SK-N-SH (cell line): ENCODE measurements around the gene MTA3. TPM values are rescaled to one million over a fixed set of nuclear protein-coding genes. Genes with fewer than 3 reads are reported as not detected.
"Not testable (repeated sequence)": the region's sequence is repeated elsewhere in the genome, so short reads cannot be mapped to it uniquely, and the experiment has no call there.

ENCODE experiments used
- CTCF ChIA-PET: fragments of 300-600, 350-600 bp; formaldehyde crosslinking; extraction: SDS; loops from one replicate; lab custom pipeline; 2021; lab: Yijun Ruan, JAX
- POLR2A ChIA-PET: fragments of 350-600 bp; sonication (Branson Sonifier 250); formaldehyde crosslinking; extraction: SDS; loops from one replicate; lab custom pipeline; 2020; ENCODE audit warnings: antibody characterized with exemption, inconsistent platforms; lab: Yijun Ruan, JAX
- DNase-seq: peaks from one replicate; pipeline ENCODE4 v3.0.0; 2012
- H2AFZ ChIP-seq: fragments of 200-600 bp; sonication (generic); 2 replicates; pipeline ENCODE4 v1.8.1; 2016; ENCODE audit warnings: antibody characterized with exemption, mild to moderate bottlenecking, low read depth
- H3F3A ChIP-seq: fragments of 200-600 bp; sonication (generic); replicated peaks from 2 replicates; pipeline ENCODE3; 2016; ENCODE audit warnings: antibody characterized with exemption, mild to moderate bottlenecking; ENCODE audit not compliant: insufficient read depth
- H3K27ac ChIP-seq, 2 experiments: fragments of 200-500 bp in 1 of 2; fragments of 200-600 bp in 1 of 2; sonication (Bioruptor generic) in 1 of 2; sonication (generic), shearing (Covaris generic) in 1 of 2; 2 replicates each; pipeline versions ENCODE4 v1.5.1 to v1.6.1; 2014 to 2016; ENCODE audit warnings: low read depth in 2 of 2, inconsistent platforms in 1 of 2, low read length in 1 of 2, mild to moderate bottlenecking in 1 of 2, mixed read lengths in 1 of 2
- H3K27me3 ChIP-seq: fragments of 200-600 bp; sonication (generic), shearing (Covaris generic); 2 replicates; pipeline ENCODE4 v1.6.1; 2016; ENCODE audit warnings: mixed run types; ENCODE audit not compliant: insufficient read depth
- H3K36me3 ChIP-seq, 2 experiments: fragments of 200-500 bp in 1 of 2; fragments of 200-600 bp in 1 of 2; sonication (Bioruptor generic) in 1 of 2; sonication (generic) in 1 of 2; replicated peaks in 1 of 2; 2 replicates each; pipeline versions ENCODE3 to v1.5.1; 2014 to 2016; ENCODE audit warnings: low read length in 1 of 2, mild to moderate bottlenecking in 1 of 2; ENCODE audit not compliant: insufficient read depth in 2 of 2, control insufficient read depth in 1 of 2
- H3K4me1 ChIP-seq, 2 experiments: fragments of 200-500 bp in 1 of 2; fragments of 200-600 bp in 1 of 2; sonication (Bioruptor generic) in 1 of 2; sonication (generic), shearing (Covaris generic) in 1 of 2; 2 replicates each; pipeline versions ENCODE4 v1.5.1 to v1.6.1; 2014 to 2016; ENCODE audit warnings: low read depth in 1 of 2, low read length in 1 of 2, mixed run types in 1 of 2; ENCODE audit not compliant: insufficient read depth in 2 of 2, control insufficient read depth in 1 of 2
- H3K4me2 ChIP-seq: fragments of 200-600 bp; sonication (generic), shearing (Covaris generic); 2 replicates; pipeline ENCODE4 v1.6.1; 2017; ENCODE audit warnings: mixed run types
- H3K4me3 ChIP-seq, 2 experiments: fragments of 200-500 bp in 1 of 2; fragments of 200-600 bp in 1 of 2; sonication (Bioruptor generic) in 1 of 2; sonication (generic), shearing (Covaris generic) in 1 of 2; 2 replicates each; pipeline versions ENCODE4 v1.5.1 to v1.8.1; 2014 to 2016; ENCODE audit warnings: low read depth in 2 of 2, inconsistent platforms in 1 of 2, low read length in 1 of 2, mild to moderate bottlenecking in 1 of 2, mixed read lengths in 1 of 2, moderate library complexity in 1 of 2
- H3K79me2 ChIP-seq: fragments of 200-600 bp; sonication (generic); 2 replicates; pipeline ENCODE4 v1.8.1; 2017; ENCODE audit warnings: mild to moderate bottlenecking; ENCODE audit not compliant: insufficient read depth
- H3K9ac ChIP-seq: fragments of 200-600 bp; sonication (generic); 2 replicates; pipeline ENCODE4 v1.6.1; 2017; ENCODE audit warnings: mixed run types
- H3K9me2 ChIP-seq: fragments of 200-600 bp; sonication (generic); 2 replicates; pipeline ENCODE4 v1.6.1; 2017; ENCODE audit warnings: mixed run types
- H3K9me3 ChIP-seq: fragments of 200-600 bp; sonication (generic); 2 replicates; pipeline ENCODE4 v1.6.1; 2017; ENCODE audit warnings: mixed run types, mild to moderate bottlenecking, moderate library complexity
- H4K20me1 ChIP-seq: fragments of 200-600 bp; sonication (generic); 2 replicates; pipeline ENCODE4 v1.6.1; 2017; ENCODE audit warnings: mild to moderate bottlenecking, mixed run types; ENCODE audit not compliant: insufficient read depth
- CHD2 ChIP-seq: fragments of 150-350 bp; IDR thresholded peaks from 2 replicates; pipeline ENCODE4 v1.6.1; 2018; ENCODE audit warnings: low read length; ENCODE audit not compliant: partially characterized antibody
- ELF1 ChIP-seq: IDR thresholded peaks from 2 replicates; pipeline ENCODE4 v1.4.0; 2012
- EZH2phosphoT487 ChIP-seq: fragments of 200-600 bp; sonication (generic); IDR thresholded peaks from 2 replicates; pipeline ENCODE4 v1.6.1; 2017; ENCODE audit warnings: low read depth, mixed run types, mild to moderate bottlenecking, antibody characterized with exemption, moderate library complexity, borderline replicate concordance
- FOSL2 ChIP-seq: IDR thresholded peaks from 2 replicates; pipeline ENCODE4 v1.4.0; 2012; ENCODE audit warnings: low read depth, mild to moderate bottlenecking, moderate library complexity, borderline replicate concordance
- FOXM1 ChIP-seq: IDR thresholded peaks from 2 replicates; pipeline ENCODE4 v1.4.0; 2012; ENCODE audit warnings: low read depth, mild to moderate bottlenecking
- GATA2 ChIP-seq: sonication (generic); formaldehyde crosslinking; IDR thresholded peaks from 2 replicates; pipeline ENCODE4 v1.5.0; 2020; ENCODE audit warnings: mild to moderate bottlenecking, missing genetic modification reagents
- MEF2A ChIP-seq: IDR thresholded peaks from 2 replicates; pipeline ENCODE4 v1.4.0; 2012; ENCODE audit warnings: low read depth, borderline replicate concordance
- MXI1 ChIP-seq: IDR thresholded peaks from 2 replicates; pipeline ENCODE4 v1.6.1; 2012; ENCODE audit warnings: mild to moderate bottlenecking, low read depth, low read length, improper control_type of control experiment
- POLR2AphosphoS5 ChIP-seq: IDR thresholded peaks from 2 replicates; pipeline ENCODE4 v1.6.1; 2012; ENCODE audit warnings: low read depth, low read length
- RXRA ChIP-seq: IDR thresholded peaks from 2 replicates; pipeline ENCODE4 v1.4.0; 2012; ENCODE audit warnings: low read depth, mild to moderate bottlenecking, borderline replicate concordance
- SMC3 ChIP-seq: IDR thresholded peaks from 2 replicates; pipeline ENCODE4 v1.6.1; 2012; ENCODE audit warnings: low read depth, low read length, improper control_type of control experiment
- YY1 ChIP-seq: IDR thresholded peaks from 2 replicates; pipeline ENCODE4 v1.4.0; 2012; ENCODE audit warnings: low read depth, mild to moderate bottlenecking
- WGBS: methylation state at CpG from one replicate; pipeline ENCODE4 v1.1.6; 2017; ENCODE audit warnings: low lambda C conversion rate; 5-methylcytosine and 5-hydroxymethylcytosine counted together
- polyA plus RNA-seq, 3 experiments: library from polyadenylated mRNA; depleted of rRNA; stranded (reverse); fragments of >200 nt; gene quantifications; 2 replicates each; pipeline ENCODE4 v1.2.3, GENCODE V29; 2012
- TF ChIP-seq, protein P1 (sequence below): fragments of 150-350 bp; IDR thresholded peaks from 2 replicates; pipeline ENCODE4 v1.6.1; 2017; ENCODE audit warnings: antibody characterized with exemption, low read length, low read depth, borderline replicate concordance
- TF ChIP-seq, protein P2 (sequence below): IDR thresholded peaks from 2 replicates; pipeline ENCODE4 v1.4.0; 2012; ENCODE audit warnings: low read depth, borderline replicate concordance
- TF ChIP-seq, protein P3 (sequence below): IDR thresholded peaks from 2 replicates; pipeline ENCODE4 v1.4.0; 2012; ENCODE audit warnings: low read depth
- TF ChIP-seq, protein P4 (sequence below): fragments of 150-350 bp; IDR thresholded peaks from 2 replicates; pipeline ENCODE4 v1.6.1; 2016; ENCODE audit warnings: mild to moderate bottlenecking, low read depth, low read length
- TF ChIP-seq, protein P5 (sequence below): IDR thresholded peaks from 2 replicates; pipeline ENCODE4 v1.4.0; 2012; ENCODE audit warnings: low read depth, borderline replicate concordance
- TF ChIP-seq, protein P6 (sequence below): IDR thresholded peaks from 2 replicates; pipeline ENCODE4 v1.6.1; 2012; ENCODE audit warnings: mild to moderate bottlenecking, low read depth, low read length, moderate library complexity

The MTA3 gene
- polyA plus RNA-seq, 1 of the 3 experiments (the other 2 are of a cell fraction), result 30.8 TPM

DNA sequence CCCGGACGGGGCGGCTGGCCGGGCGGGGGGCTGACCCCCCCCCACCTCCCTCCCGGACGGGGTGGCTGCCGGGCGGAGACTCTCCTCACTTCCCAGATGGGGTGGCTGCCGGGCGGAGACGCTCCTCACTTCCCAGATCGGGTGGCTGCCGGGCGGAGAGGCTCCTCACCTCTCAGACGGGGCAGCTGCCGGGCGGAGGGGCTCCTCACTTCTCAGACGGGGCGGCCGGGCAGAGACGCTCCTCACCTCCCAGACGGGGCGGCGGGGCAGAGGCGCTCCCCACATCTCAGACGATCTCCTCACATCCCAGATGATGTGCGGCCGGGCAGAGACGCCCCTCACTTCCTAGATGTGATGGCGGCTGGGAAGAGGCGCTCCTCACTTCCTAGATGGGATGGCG is 37.7 kb downstream of the MTA3 start:
- Histone ChIP-seq H3K79me2 (peaks cover 21% of the 10 kb centered on the region), H3K36me3 (peaks cover 12 to 16% of the 10 kb centered on the region in 2 experiments)
- DNase-seq, POLR2A ChIA-PET, H3K9me2 ChIP-seq, H3K9me3 ChIP-seq, H3K4me1 ChIP-seq, H3K9ac ChIP-seq, H3K27me3 ChIP-seq, H3K4me3 ChIP-seq, CTCF ChIA-PET, H3K4me2 ChIP-seq, H3F3A ChIP-seq, H2AFZ ChIP-seq, H4K20me1 ChIP-seq, H3K27ac ChIP-seq: not testable (repeated sequence)
- WGBS, result 98% methylated on average over 14 of the region's 33 CpGs

DNA sequence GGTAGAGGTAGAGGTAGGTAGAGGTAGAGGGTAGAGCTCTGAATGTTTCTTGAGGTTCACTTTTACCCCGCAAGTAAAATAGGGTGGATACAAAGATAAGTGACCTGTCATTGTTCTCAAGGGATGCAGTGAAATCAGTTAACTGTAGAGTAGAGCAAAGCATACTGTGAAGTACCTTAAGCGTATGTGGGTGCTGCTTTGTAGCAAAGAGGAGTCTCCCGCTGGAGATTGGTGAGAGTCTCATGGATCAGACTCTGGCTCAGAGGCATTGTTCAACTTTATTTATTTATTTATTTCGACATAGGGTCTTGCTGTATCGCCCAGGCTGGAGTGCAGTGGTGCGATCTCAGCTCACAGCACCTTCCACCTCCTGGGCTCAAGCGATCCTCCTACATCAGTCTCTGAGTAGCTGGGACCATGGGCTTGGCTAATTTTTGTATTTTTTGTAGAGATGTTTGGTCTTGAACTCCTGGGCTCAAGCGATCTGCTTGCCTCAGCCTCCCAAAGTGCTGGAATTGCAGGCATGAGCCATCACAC is 38.7 kb downstream of the MTA3 start:
- no peak overlapping the region for H3K4me2 ChIP-seq
- H3K36me3 ChIP-seq, result peaks cover 12 to 21% of the 10 kb centered on the region in 2 experiments
- no peak overlapping the region for H3K9ac ChIP-seq
- no peak overlapping the region for H3K27ac ChIP-seq
- DNase-seq, result no peak
- ChIA-PET POLR2A (no interaction called here), CTCF (no interaction called here)
- H3K79me2 ChIP-seq, result peaks cover 14% of the 10 kb centered on the region; the same call in 1 of the 2 replicates
- H3K9me3 ChIP-seq, result no peaks in the 10 kb centered on the region
- no peaks in the 10 kb centered on the region for H4K20me1 ChIP-seq
- TF ChIP-seq, protein P1, sequence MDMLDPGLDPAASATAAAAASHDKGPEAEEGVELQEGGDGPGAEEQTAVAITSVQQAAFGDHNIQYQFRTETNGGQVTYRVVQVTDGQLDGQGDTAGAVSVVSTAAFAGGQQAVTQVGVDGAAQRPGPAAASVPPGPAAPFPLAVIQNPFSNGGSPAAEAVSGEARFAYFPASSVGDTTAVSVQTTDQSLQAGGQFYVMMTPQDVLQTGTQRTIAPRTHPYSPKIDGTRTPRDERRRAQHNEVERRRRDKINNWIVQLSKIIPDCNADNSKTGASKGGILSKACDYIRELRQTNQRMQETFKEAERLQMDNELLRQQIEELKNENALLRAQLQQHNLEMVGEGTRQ, result no peak
- TF ChIP-seq, protein P2, sequence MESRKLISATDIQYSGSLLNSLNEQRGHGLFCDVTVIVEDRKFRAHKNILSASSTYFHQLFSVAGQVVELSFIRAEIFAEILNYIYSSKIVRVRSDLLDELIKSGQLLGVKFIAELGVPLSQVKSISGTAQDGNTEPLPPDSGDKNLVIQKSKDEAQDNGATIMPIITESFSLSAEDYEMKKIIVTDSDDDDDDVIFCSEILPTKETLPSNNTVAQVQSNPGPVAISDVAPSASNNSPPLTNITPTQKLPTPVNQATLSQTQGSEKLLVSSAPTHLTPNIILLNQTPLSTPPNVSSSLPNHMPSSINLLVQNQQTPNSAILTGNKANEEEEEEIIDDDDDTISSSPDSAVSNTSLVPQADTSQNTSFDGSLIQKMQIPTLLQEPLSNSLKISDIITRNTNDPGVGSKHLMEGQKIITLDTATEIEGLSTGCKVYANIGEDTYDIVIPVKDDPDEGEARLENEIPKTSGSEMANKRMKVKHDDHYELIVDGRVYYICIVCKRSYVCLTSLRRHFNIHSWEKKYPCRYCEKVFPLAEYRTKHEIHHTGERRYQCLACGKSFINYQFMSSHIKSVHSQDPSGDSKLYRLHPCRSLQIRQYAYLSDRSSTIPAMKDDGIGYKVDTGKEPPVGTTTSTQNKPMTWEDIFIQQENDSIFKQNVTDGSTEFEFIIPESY, result no peak
- TF ChIP-seq FOXM1 (no peak), RXRA (no peak), YY1 (no peak), MXI1 (no peak), POLR2AphosphoS5 (no peak), SMC3 (no peak), CHD2 (no peak), MEF2A (no peak), ELF1 (no peak), EZH2phosphoT487 (no peak), GATA2 (CRISPR knock-in tag) (no peak), FOSL2 (no peak)
- TF ChIP-seq, protein P3, sequence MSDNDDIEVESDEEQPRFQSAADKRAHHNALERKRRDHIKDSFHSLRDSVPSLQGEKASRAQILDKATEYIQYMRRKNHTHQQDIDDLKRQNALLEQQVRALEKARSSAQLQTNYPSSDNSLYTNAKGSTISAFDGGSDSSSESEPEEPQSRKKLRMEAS, result no peak
- TF ChIP-seq, protein P4, sequence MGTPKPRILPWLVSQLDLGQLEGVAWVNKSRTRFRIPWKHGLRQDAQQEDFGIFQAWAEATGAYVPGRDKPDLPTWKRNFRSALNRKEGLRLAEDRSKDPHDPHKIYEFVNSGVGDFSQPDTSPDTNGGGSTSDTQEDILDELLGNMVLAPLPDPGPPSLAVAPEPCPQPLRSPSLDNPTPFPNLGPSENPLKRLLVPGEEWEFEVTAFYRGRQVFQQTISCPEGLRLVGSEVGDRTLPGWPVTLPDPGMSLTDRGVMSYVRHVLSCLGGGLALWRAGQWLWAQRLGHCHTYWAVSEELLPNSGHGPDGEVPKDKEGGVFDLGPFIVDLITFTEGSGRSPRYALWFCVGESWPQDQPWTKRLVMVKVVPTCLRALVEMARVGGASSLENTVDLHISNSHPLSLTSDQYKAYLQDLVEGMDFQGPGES, result no peak
- TF ChIP-seq, protein P5, sequence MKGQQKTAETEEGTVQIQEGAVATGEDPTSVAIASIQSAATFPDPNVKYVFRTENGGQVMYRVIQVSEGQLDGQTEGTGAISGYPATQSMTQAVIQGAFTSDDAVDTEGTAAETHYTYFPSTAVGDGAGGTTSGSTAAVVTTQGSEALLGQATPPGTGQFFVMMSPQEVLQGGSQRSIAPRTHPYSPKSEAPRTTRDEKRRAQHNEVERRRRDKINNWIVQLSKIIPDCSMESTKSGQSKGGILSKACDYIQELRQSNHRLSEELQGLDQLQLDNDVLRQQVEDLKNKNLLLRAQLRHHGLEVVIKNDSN, result no peak
- TF ChIP-seq, protein P6, sequence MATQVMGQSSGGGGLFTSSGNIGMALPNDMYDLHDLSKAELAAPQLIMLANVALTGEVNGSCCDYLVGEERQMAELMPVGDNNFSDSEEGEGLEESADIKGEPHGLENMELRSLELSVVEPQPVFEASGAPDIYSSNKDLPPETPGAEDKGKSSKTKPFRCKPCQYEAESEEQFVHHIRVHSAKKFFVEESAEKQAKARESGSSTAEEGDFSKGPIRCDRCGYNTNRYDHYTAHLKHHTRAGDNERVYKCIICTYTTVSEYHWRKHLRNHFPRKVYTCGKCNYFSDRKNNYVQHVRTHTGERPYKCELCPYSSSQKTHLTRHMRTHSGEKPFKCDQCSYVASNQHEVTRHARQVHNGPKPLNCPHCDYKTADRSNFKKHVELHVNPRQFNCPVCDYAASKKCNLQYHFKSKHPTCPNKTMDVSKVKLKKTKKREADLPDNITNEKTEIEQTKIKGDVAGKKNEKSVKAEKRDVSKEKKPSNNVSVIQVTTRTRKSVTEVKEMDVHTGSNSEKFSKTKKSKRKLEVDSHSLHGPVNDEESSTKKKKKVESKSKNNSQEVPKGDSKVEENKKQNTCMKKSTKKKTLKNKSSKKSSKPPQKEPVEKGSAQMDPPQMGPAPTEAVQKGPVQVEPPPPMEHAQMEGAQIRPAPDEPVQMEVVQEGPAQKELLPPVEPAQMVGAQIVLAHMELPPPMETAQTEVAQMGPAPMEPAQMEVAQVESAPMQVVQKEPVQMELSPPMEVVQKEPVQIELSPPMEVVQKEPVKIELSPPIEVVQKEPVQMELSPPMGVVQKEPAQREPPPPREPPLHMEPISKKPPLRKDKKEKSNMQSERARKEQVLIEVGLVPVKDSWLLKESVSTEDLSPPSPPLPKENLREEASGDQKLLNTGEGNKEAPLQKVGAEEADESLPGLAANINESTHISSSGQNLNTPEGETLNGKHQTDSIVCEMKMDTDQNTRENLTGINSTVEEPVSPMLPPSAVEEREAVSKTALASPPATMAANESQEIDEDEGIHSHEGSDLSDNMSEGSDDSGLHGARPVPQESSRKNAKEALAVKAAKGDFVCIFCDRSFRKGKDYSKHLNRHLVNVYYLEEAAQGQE, result no peak
- no peaks in the 10 kb centered on the region for H3F3A ChIP-seq
- 80% methylated on average over 8 of the region's 8 CpGs for WGBS
- no peak overlapping the region for H3K4me3 ChIP-seq
- H2AFZ ChIP-seq, result no peak overlapping the region
- no peaks in the 10 kb centered on the region for H3K27me3 ChIP-seq
- no peaks in the 10 kb centered on the region; a peak in 1 of 4 replicates for H3K4me1 ChIP-seq
- H3K9me2 ChIP-seq, result no peaks in the 10 kb centered on the region
